ENCODE results near the gene MICOS13.

DNA sequence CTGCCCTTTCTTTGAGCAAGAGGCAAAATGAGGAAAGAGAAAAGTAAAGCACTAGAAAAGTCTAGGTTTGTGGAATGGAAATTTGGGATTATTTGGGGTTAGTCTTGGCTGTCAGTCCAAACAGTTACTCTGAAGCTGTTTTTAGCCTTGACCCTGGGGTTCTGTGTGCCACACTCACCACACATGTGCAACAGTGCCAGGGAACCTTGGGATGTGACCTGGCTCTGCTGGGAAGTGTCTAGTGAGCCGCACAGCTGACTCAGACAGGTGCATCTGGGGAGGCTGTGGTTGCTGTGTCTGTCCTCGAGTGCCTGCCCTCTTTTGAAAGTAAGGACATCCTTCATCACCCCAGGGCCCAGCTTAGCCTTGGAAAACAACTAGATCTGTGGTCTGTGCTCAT, 15.8 kb downstream of the MICOS13 start:
- TF ChIP-seq GATA2 (IDR thresholded peaks at IDR 0.05; ENCODE audit: low read depth, low read length) (no peak), GATA3 (IDR thresholded peaks at IDR 0.05; ENCODE audit: low read depth, low read length) (no peak)

All from SH-SY5Y (cell line).